ENCODE data around the gene GALR2. TPM values are rescaled to one million over a fixed set of nuclear protein-coding genes. Genes with fewer than 3 reads are reported as not detected.

Gene GALR2
- polyA plus RNA-seq, 1 donor (not counting 4 experiments of a cell fraction or from before 2014, with no cell fraction given): not detected

DNA sequence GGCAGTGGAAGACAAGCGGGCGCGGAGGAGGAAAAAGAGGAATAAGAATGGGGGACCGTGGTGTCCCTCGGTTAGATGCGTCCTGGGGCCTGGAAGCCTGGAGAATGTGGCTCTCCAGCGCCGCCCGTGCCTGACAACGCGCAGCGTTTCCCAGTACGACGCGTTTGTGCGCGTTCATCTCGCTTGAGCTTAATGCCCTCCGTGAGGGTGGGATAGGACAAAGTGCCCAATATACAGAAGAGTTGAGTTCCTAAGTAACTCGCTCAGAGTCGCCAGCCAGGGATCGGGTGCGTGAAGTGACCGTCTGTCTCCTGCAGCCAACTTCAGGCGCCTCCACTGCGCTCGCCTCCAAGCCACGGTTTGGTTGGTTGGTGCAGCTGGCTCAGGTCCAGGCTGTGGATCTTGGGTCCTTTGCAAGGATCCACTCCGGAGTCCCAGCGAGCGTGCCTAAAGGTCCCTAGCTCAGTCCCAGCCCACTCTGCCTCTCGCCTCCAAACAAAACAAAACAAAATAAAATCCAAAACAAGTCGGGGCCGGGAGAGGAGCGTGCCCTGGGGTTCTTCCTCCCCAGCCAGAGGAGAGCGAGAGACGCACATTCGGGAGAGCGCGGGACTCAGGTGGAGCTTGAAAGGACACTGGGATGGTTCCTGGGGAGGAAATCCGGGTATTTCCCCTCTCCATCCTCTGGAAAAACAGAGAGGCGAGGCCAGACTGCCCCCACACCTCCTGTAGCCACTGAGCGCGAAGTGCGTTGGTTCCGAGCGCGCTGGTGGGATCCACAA is 974 bp downstream of the GALR2 start:
- no peak overlapping the region for H3K9ac ChIP-seq (ENCODE audit: control insufficient read depth, extremely low read depth, insufficient read depth, low read length)
- no peak overlapping the region for H3K4me3 ChIP-seq (ENCODE audit: control insufficient read depth in 2 of 3, extremely low read depth in 1 of 3, insufficient read depth in 2 of 3, low read depth in 1 of 3, low read length in 3 of 3)
- H3K4me2 ChIP-seq (ENCODE audit: control insufficient read depth, extremely low read depth, insufficient read depth, low read depth, low read length): peak overlapping the region; percentile 49
- H3K79me2 ChIP-seq (ENCODE audit: control insufficient read depth, insufficient read depth, low read length): peaks cover 23% of the 10 kb centered on the region
- peaks cover 72% of the 10 kb centered on the region for H3K27me3 ChIP-seq (ENCODE audit: control insufficient read depth, extremely low read depth, insufficient read depth, low read length)
- dilution Hi-C loops (cut with MboI; ENCODE audit: extremely low pct_ligation_motif_present, low sequenced_read_pairs): no loop called here
- no peaks in the 10 kb centered on the region for H3K9me1 ChIP-seq (ENCODE audit: control insufficient read depth, extremely low read depth, insufficient read depth, low read length)
- peaks cover 15% of the 10 kb centered on the region for H3K4me1 ChIP-seq (ENCODE audit: control insufficient read depth, extremely low read depth, insufficient read depth, low read length)
- DNase-seq (ENCODE audit: low read depth, low spot score): no peak
- TF ChIP-seq, protein P1, sequence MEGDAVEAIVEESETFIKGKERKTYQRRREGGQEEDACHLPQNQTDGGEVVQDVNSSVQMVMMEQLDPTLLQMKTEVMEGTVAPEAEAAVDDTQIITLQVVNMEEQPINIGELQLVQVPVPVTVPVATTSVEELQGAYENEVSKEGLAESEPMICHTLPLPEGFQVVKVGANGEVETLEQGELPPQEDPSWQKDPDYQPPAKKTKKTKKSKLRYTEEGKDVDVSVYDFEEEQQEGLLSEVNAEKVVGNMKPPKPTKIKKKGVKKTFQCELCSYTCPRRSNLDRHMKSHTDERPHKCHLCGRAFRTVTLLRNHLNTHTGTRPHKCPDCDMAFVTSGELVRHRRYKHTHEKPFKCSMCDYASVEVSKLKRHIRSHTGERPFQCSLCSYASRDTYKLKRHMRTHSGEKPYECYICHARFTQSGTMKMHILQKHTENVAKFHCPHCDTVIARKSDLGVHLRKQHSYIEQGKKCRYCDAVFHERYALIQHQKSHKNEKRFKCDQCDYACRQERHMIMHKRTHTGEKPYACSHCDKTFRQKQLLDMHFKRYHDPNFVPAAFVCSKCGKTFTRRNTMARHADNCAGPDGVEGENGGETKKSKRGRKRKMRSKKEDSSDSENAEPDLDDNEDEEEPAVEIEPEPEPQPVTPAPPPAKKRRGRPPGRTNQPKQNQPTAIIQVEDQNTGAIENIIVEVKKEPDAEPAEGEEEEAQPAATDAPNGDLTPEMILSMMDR (optimal IDR thresholded peaks at IDR 0.05 in 1 of 3, IDR thresholded peaks at IDR 0.05 in 1 of 3, conservative IDR thresholded peaks at IDR 0.05 in 1 of 3; ENCODE audit: extremely low read depth in 1 of 3, insufficient read depth in 2 of 3, low read length in 3 of 3): peak; percentile 11 to 71 (median 24)
- peak; percentile 10 for TF ChIP-seq EZH2 (IDR thresholded peaks at IDR 0.05; ENCODE audit: low read length)
- no peak overlapping the region for H2AFZ ChIP-seq (ENCODE audit: control insufficient read depth, low read length)
- FAIRE-seq: no peak
- H4K20me1 ChIP-seq (ENCODE audit: control insufficient read depth, extremely low read depth, insufficient read depth, low read length): no peaks in the 10 kb centered on the region
- no peaks in the 10 kb centered on the region for H3K9me3 ChIP-seq (ENCODE audit: control insufficient read depth, low read depth, low read length)
- H3K36me3 ChIP-seq (ENCODE audit: control insufficient read depth in 2 of 2, extremely low read depth in 1 of 2, insufficient read depth in 2 of 2, low read length in 2 of 2): no peaks in the 10 kb centered on the region
- no peak overlapping the region for H3K27ac ChIP-seq (ENCODE audit: control insufficient read depth, insufficient read depth, low read length)

DNA sequence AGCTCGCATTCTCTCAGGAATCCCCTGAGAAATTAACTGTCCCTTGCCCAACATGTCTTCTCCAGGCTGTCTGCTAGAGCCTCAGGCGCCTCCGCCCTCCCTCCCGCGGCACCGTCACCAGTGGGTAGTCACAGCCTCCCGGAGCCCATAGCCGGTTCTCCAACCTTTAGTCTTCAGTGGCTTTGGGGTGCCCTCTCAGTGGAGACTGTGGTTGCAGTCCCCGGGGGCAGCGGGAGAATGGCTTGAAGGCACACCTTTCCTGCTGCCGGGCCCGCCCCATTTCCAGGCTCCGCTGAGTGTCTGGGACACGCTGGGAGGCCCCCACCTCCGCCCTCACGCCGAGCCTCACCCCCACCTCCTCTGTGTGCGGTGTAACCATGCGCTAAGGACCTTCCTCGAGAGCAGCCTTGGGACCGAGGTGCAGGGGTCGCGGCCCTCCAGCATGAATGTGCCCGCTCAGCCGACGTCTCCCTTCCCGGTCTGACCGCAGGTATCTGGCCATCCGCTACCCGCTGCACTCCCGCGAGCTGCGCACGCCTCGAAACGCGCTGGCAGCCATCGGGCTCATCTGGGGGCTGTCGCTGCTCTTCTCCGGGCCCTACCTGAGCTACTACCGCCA is 1.7 kb downstream of the GALR2 start:
- no peaks in the 10 kb centered on the region for H4K20me1 ChIP-seq (ENCODE audit: control insufficient read depth, extremely low read depth, insufficient read depth, low read length)
- FAIRE-seq: no peak
- no peak overlapping the region for H3K4me3 ChIP-seq (ENCODE audit: control insufficient read depth in 2 of 3, extremely low read depth in 1 of 3, insufficient read depth in 2 of 3, low read depth in 1 of 3, low read length in 3 of 3)
- H3K9me1 ChIP-seq (ENCODE audit: control insufficient read depth, extremely low read depth, insufficient read depth, low read length): no peaks in the 10 kb centered on the region
- dilution Hi-C loops (cut with MboI; ENCODE audit: extremely low pct_ligation_motif_present, low sequenced_read_pairs): no loop called here
- peaks cover 74% of the 10 kb centered on the region for H3K27me3 ChIP-seq (ENCODE audit: control insufficient read depth, extremely low read depth, insufficient read depth, low read length)
- no peaks in the 10 kb centered on the region for H3K36me3 ChIP-seq (ENCODE audit: control insufficient read depth in 2 of 2, extremely low read depth in 1 of 2, insufficient read depth in 2 of 2, low read length in 2 of 2)
- H3K4me2 ChIP-seq (ENCODE audit: control insufficient read depth, extremely low read depth, insufficient read depth, low read depth, low read length): peak overlapping the region; percentile 49
- no peak for DNase-seq (ENCODE audit: low read depth, low spot score)
- peak; percentile 82 for TF ChIP-seq EZH2 (IDR thresholded peaks at IDR 0.05; ENCODE audit: low read length)
- TF ChIP-seq, protein P1 (optimal IDR thresholded peaks at IDR 0.05 in 1 of 3, IDR thresholded peaks at IDR 0.05 in 1 of 3, conservative IDR thresholded peaks at IDR 0.05 in 1 of 3; ENCODE audit: extremely low read depth in 1 of 3, insufficient read depth in 2 of 3, low read length in 3 of 3): no peak
- no peak overlapping the region for H3K9ac ChIP-seq (ENCODE audit: control insufficient read depth, extremely low read depth, insufficient read depth, low read length)
- no peak overlapping the region for H3K27ac ChIP-seq (ENCODE audit: control insufficient read depth, insufficient read depth, low read length)
- peaks cover 11% of the 10 kb centered on the region for H3K4me1 ChIP-seq (ENCODE audit: control insufficient read depth, extremely low read depth, insufficient read depth, low read length)
- H3K79me2 ChIP-seq (ENCODE audit: control insufficient read depth, insufficient read depth, low read length): peaks cover 16% of the 10 kb centered on the region
- no peak overlapping the region for H2AFZ ChIP-seq (ENCODE audit: control insufficient read depth, low read length)
- H3K9me3 ChIP-seq (ENCODE audit: control insufficient read depth, low read depth, low read length): no peaks in the 10 kb centered on the region
